Smooth muscle cell of trachea (primary cell): Measurements from ENCODE around the gene KMT2D. TPM values are rescaled to one million over a fixed set of nuclear protein-coding genes. Genes with fewer than 3 reads are reported as not detected.

Experiments
- total RNA-seq: library from RNA; depleted of rRNA; stranded (reverse); fragments of >200 nt; gene quantifications from 2 replicates; pipeline ENCODE4 v1.2.1, GENCODE V29; 2014

The KMT2D gene, protein sequence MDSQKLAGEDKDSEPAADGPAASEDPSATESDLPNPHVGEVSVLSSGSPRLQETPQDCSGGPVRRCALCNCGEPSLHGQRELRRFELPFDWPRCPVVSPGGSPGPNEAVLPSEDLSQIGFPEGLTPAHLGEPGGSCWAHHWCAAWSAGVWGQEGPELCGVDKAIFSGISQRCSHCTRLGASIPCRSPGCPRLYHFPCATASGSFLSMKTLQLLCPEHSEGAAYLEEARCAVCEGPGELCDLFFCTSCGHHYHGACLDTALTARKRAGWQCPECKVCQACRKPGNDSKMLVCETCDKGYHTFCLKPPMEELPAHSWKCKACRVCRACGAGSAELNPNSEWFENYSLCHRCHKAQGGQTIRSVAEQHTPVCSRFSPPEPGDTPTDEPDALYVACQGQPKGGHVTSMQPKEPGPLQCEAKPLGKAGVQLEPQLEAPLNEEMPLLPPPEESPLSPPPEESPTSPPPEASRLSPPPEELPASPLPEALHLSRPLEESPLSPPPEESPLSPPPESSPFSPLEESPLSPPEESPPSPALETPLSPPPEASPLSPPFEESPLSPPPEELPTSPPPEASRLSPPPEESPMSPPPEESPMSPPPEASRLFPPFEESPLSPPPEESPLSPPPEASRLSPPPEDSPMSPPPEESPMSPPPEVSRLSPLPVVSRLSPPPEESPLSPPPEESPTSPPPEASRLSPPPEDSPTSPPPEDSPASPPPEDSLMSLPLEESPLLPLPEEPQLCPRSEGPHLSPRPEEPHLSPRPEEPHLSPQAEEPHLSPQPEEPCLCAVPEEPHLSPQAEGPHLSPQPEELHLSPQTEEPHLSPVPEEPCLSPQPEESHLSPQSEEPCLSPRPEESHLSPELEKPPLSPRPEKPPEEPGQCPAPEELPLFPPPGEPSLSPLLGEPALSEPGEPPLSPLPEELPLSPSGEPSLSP (N-terminal part only)
- total RNA-seq: 35.7 and 51.5 TPM in 2 replicates

DNA sequence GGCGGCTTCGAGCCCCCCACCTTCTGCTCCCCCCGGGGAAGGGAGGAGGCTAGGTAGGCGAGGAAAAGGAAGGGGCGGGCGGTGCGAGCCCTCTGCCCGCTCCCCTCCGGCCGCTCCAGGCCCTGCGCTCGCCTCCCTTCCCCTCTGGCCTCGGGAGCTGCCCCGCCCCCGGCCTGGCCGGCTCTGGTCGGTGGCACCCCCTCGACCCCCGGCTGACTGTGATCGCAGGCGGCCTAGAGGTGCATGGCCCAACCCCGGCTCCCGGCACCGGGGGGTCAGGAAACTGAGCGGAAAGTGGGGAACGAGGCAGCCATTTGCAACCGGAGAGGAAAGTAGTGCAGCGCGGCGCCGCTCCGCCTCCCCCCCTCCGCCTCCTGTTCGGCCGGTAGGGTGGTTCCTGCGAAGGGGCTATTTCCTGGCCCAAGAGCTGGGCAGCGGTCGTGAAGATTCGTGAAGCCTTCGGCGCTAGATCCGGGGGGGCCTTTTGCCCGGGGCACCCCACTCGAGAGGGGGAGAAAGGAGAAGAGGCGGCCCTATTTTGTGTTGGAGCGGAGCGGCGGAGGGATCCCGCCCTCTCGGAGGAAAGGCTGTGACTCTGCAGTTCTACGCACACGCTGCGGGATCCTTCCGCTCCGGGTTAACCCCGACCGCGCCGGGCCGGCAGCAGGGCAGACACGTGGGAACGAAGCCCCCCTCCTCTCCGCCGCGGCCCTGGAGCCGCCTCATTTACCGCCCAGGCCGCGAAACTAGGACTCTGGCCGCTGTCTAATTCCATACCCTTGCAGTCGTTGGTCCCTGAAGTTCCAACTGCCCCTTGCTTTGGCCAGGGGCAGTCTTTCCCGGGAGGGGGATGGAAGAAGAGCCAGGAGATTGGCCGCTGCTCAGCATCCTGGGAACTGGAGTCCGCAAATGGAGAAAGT lies at the start of gene KMT2D:
Gene KMT2D (minus strand): TSS at position 558 of the 920 bp plus-strand sequence. CDS start 5,470 bp downstream, outside the sequence.

DNA sequence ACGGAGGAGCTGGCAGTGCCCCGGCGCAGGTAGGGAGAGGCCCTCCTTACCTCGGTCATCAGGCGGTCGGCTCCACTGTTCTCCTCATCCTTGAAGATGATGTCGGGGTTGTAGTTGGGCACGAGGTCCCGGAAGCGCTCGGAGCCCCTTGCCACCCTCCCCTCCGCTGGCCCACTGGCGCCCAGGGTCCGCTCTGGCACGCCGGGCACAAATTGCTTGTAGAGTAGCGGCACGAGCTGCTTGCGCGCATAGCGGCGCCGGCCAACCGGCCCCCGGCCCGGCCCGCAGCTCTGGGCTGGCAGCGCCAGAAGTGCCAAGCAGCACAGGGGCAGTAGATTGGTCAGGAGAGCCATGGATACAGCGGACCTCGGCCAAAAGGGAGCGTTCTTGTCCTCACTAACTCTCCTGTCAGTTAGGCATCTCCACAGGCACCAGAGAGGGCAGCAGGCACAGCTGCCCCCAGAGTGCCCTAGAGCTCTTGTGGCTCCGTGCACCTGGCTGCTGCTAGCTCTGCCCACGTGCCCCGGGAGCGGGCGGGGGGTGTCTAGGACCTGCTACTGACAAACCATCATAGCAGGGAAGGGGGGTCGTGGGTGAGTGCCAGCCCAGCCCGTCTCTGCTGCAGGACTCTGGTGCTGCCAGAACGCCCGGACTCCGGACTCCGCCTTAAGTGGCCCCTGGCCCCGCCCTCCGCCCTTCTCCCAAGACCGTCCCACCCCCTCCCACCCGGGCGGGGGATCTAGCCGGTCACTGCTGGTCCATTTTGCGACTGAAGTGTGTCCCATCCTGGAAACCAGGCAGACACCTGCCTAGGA lies 33.8 kb upstream of the KMT2D start, which contains the start of gene DHH:
Gene DHH (minus strand): TSS at position 642 of the 815 bp plus-strand sequence. CDS start 289 bp downstream, at position 353.

DNA sequence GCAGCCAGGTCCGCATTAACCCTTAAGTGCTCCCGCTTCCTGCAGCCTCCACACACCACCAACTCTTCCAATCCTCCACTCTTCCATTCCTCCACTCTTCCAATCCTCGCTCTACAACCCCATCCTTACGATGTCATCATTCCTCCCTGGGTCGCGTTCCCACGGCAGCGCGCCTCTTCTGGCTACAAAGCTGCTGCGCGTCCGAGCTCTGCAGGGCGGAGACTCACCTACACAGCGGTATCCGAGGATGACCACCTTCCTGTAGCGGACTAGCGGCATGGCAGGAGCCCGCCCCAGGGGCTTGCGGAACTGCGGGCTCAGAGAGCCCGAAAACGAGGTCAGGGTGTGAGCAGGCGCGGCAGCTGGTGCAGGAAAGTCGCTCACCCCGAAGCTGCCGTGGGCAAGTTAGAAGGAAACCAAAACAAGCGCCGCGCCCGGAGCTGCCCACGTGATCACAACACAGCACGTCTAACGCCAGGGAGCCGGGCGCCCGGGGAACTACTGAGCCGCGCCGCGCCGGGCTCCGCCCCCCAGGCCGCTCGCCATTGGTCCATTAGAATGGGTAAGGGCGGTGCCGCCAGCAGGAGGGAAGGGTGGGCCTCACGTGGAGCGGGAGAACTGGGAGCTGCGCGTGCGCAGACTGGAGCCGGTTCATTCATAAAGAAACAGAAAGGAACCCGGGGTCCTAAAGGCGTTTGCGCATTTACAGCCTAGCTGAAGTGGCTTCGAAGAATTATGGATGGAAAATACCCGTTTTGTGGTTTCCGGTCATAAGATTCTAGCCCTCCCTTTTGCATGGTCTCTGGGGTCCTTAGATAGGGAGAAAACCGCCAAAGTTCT lies 9.1 kb upstream of the KMT2D start, which contains the start of gene RHEBL1:
Gene RHEBL1 (minus strand): TSS at position 473 of the 840 bp plus-strand sequence. CDS start 194 bp downstream, at position 279.

DNA sequence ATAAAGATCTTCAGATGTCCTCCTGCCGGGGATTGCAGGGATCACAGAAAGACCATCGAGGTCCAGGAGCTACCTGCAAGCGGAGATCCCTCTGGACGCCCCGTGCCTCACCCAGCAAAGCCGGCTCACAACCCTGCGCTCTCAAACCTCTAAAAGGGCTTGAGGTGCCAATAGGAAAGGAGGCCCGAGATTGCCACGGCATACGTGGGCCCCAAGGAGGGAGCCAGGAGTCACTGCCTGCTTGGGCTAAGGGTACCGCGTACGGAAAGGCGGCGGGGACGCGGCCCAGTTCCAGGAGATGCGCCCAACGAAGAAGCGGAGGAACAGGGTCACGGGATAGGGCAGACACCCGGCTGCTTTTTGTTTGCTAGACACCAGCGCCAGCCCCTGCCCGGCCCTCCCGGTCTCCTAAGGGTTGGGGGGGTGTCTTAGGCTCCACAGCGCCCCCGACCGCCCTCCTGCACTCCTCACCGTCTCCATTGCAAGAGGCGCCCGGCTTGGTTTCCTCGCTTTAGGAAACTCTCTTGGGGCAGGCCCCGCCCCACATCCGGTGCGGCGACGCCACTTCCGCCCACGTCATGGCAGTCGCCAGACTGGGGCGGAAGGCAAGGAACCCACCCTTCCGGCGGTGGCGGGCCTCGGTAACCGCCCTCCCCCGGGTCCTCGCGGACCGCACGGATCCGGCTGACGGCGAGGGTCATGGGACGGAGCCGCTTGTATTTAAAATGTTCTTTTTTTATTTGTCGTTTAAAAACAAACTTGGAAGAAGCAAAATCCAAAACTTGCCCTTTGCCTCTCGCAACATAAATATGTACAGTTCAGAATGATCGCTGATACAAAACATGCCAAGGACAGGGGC lies 42.1 kb downstream of the KMT2D start, which contains the start of gene PRKAG1:
Gene PRKAG1 (minus strand): TSS at position 516 of the 859 bp plus-strand sequence. CDS start 36 bp downstream, at position 480.

Other genes with a start within 250 kb of the KMT2D start
- 41.6 and 62.4 TPM in 2 replicates for gene CACNB3, start 242.3 kb downstream of the KMT2D start, total RNA-seq
- gene DDX23, start 208.6 kb downstream of the KMT2D start, total RNA-seq: 77.6 and 78.5 TPM in 2 replicates
- gene RND1, start 194.9 kb downstream of the KMT2D start, total RNA-seq: under 0.01 and 0.33 TPM in 2 replicates
- 10.5 and 18.7 TPM in 2 replicates for gene FKBP11, start 135.3 kb downstream of the KMT2D start, total RNA-seq
- gene ARF3, start 103.3 kb downstream of the KMT2D start, total RNA-seq: 37.1 and 45.2 TPM in 2 replicates
- 0.83 TPM in 1 of 2 replicates, not detected in the other for gene WNT10B, start 89.1 kb downstream of the KMT2D start, total RNA-seq
- not detected in 2 replicates for gene WNT1, start 82.5 kb downstream of the KMT2D start, total RNA-seq
- gene DDN, start 61.4 kb downstream of the KMT2D start, total RNA-seq: 0.15 and 0.17 TPM in 2 replicates
- gene PRKAG1, start 42.0 kb downstream of the KMT2D start, total RNA-seq: 87.3 and 92.3 TPM in 2 replicates
- 0.15 TPM in 1 of 2 replicates, not detected in the other for gene RHEBL1, start 9.2 kb upstream of the KMT2D start, total RNA-seq
- gene DHH, start 34.0 kb upstream of the KMT2D start, total RNA-seq: under 0.01 and 0.17 TPM in 2 replicates
- gene LMBR1L, start 50.1 kb upstream of the KMT2D start, total RNA-seq: 53.2 and 88.0 TPM in 2 replicates
- gene TUBA1B, start 70.6 kb upstream of the KMT2D start, total RNA-seq: 1,870 and 4,279 TPM in 2 replicates
- gene TUBA1A, start 128.3 kb upstream of the KMT2D start, total RNA-seq: 1,515 and 1,616 TPM in 2 replicates
- gene TUBA1C, start 204.3 kb upstream of the KMT2D start, total RNA-seq: 476 and 565 TPM in 2 replicates
- 0.66 and 2.6 TPM in 2 replicates for gene PRPH, start 234.4 kb upstream of the KMT2D start, total RNA-seq